HG03565 (cell line): ENCODE data around the gene GRM4.

Source experiments
- ATAC-seq: cut with Tn5 transposase; IDR thresholded peaks from one replicate; pipeline ENCODE4 v1.9.1; 2021; ENCODE audit warnings: mild to moderate bottlenecking, moderate library complexity; ENCODE audit not compliant: unreplicated experiment

Gene GRM4

GRCh38 chr6:34086558-34086957 lies 59.3 kb downstream of the GRM4 start:
- no peak for ATAC-seq

- ATAC-seq = no peak
Observed at GRCh38 chr6:34085453-34086170, 60.3 kb downstream of the GRM4 start.

- ATAC-seq = no peak
Observed at GRCh38 chr6:34084591-34085290, 61.1 kb downstream of the GRM4 start.

GRCh38 chr6:34082864-34083626 lies 62.8 kb downstream of the GRM4 start:
- ATAC-seq = no peak

GRCh38 chr6:34082348-34082747 lies 63.5 kb downstream of the GRM4 start:
- no peak for ATAC-seq

- no peak for ATAC-seq
Observed at GRCh38 chr6:34080357-34080756, 65.5 kb downstream of the GRM4 start.

- ATAC-seq = no peak
Observed at GRCh38 chr6:34079899-34080298, 66.0 kb downstream of the GRM4 start.

GRCh38 chr6:34075906-34076305 lies 70.0 kb downstream of the GRM4 start:
- ATAC-seq = no peak

GRCh38 chr6:34074064-34074742 lies 71.7 kb downstream of the GRM4 start:
- ATAC-seq = no peak

- no peak for ATAC-seq
Observed at GRCh38 chr6:34073540-34073939, 72.3 kb downstream of the GRM4 start.

GRCh38 chr6:34072727-34073126 lies 73.2 kb downstream of the GRM4 start:
- no peak for ATAC-seq

- no peak for ATAC-seq
Observed at GRCh38 chr6:34071884-34072379, 74.0 kb downstream of the GRM4 start.

- ATAC-seq = no peak
Observed at GRCh38 chr6:34071136-34071883, 74.6 kb downstream of the GRM4 start.

- no peak for ATAC-seq
Observed at GRCh38 chr6:34070315-34071135, 75.4 kb downstream of the GRM4 start.

GRCh38 chr6:34068462-34069044 lies 77.3 kb downstream of the GRM4 start:
- ATAC-seq = no peak

GRCh38 chr6:34067814-34068213 lies 78.1 kb downstream of the GRM4 start:
- no peak for ATAC-seq

GRCh38 chr6:34066772-34067770 lies 78.8 kb downstream of the GRM4 start:
- no peak for ATAC-seq

- ATAC-seq = no peak
Observed at GRCh38 chr6:34066218-34066571, 79.7 kb downstream of the GRM4 start.
